ENCODE results near the gene SLC28A1. TPM values are rescaled to one million over a fixed set of nuclear protein-coding genes. Genes with fewer than 3 reads are reported as not detected.
"Not testable (repeated sequence)": the region's sequence is repeated elsewhere in the genome, so short reads cannot be mapped to it uniquely, and the experiment has no call there.

Gene SLC28A1
- total RNA-seq, 2 experiments from 2014 or later: not detected

DNA sequence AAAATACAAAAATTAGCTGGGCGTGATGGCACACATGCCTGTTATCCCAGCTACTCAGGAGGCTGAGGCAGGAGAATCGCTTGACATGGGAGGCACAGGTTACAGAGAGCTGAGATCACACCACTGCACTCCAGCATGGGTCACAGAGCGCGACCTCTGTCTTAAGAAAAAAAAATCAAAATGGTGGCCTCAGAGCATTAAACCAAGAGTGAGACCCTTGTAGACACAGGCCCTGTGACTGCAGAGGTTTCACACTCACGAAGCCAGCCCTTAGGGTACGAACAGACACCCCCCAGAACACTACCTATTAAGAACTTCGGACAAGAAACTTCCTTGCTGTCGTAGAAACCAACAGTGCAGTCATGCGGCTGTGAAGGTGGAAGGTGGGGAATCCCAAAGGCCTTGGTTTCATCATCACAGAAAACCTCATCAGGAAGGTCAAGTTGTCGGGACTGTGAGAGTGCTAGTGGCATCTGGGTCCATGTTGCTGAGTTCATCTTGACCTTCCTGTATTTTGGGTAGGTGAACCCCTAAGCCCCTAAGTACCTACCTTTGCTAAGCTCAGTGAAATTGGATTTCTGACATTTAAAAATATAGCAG lies 92.4 kb downstream of the SLC28A1 start:
- Mint-ChIP-seq H3K4me3 (no peak overlapping the region), H3K27ac (no peak overlapping the region), H3K9me3 (no peaks in the 10 kb centered on the region), H3K4me1 (ENCODE audit: low read depth) (peaks cover 7% of the 10 kb centered on the region), H3K27me3 (peaks cover 3% of the 10 kb centered on the region), H3K36me3 (no peaks in the 10 kb centered on the region)
- POLR2A ChIA-PET: no interaction called here
- intact Hi-C loops (cut with micrococcal nuclease): no loop called here
- no peak for DNase-seq
- CTCF ChIA-PET: no interaction called here

DNA sequence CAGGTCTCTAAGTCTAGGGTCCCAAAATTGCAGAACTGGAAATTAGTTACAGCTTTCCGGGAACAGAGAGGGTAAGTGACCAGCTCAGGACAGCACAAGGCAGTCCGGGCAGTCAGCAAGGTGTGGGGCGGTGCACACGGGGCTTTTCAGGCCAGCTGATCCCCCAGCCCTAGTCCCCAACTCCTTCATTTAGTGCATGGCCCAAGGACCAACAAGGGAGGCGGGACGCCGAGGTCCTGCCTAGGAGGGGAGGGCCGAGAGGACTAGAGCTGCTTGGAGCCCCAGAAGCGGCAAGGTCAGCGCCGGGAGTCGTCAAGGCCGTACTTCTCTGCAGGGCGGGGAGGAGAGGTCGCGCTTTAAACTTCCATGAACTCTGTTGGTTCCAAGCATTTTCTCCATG lies 95.2 kb downstream of the SLC28A1 start:
- Mint-ChIP-seq H3K4me3 (peak overlapping the region; percentile 90), H3K27me3 (no peaks in the 10 kb centered on the region), H3K36me3 (peaks cover 2% of the 10 kb centered on the region), H3K9me3 (no peaks in the 10 kb centered on the region), H3K27ac (no peak overlapping the region), H3K4me1 (ENCODE audit: low read depth) (peaks cover 25% of the 10 kb centered on the region)
- ChIA-PET POLR2A (interaction anchor here (1.3 to 3.9 kb wide), 3 partner anchors 12 to 263 kb away, joined by 3 to 21 read pairs (median 5); partner anchors contain the start of gene SEC11A), CTCF (interaction anchor here (0.8 to 2.7 kb wide), 5 partner anchors 66 to 409 kb away, joined by 3 to 20 read pairs (median 8); no protein-coding TSS in a partner anchor)
- intact Hi-C loops (cut with micrococcal nuclease): loop anchor here (2.0 to 10.0 kb wide), 9 partner anchors 51 to 818 kb away; partner anchors contain the start of genes AKAP13 and ZNF592
- DNase-seq: no peak

DNA sequence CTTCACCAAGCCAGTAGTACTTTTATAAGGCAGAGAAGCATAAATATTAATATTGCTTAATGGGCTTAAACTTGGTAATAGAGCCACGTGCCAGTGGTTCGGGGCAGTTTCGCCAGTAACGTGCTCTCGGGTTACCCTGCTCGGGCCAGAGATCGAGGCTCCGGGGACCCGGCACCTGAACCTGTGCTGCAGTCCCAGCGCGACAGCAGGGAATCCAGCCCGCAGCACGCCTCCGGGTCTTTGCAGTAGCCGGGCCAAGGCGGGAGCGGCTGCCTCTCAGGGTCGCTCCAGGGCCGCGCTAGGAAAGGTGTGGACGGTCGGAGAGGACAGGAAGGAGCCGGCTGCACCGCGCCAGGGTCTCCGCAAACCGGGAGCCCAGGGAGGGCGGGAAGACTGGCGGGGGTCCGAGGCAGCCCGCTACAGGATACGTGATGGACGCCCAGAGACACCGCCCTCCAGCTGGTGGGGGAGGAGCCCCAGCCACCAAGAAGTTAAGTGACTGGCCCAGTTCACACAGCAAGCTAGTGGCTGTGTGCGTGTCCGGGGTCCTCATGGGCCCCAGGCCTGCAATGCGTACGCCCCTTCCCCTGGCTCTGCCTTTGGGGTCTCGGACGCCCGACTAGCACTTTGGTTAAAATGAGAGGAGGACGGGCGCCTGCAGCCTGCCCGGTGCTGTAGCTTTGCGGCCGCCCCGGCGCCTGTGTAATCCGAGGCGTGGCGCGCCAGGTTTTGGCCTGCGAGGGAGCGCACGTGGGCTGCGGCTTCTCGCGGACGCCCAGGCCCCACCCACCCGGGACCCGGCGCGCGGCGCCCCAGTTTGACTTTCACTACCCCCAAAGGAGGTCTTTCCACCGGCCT lies 96.0 kb downstream of the SLC28A1 start:
- intact Hi-C loops (cut with micrococcal nuclease): loop anchor here (1.0 to 10.0 kb wide), 10 partner anchors 50 to 817 kb away; partner anchors contain the start of genes AKAP13 and ZNF592
- ChIA-PET POLR2A (interaction anchor here (0.8 to 3.9 kb wide), 10 partner anchors 11 to 400 kb away, joined by 3 to 21 read pairs (median 4); partner anchors contain the start of genes AKAP13, SEC11A and WDR73), CTCF (interaction anchor here (0.8 to 2.7 kb wide), 7 partner anchors 10 to 410 kb away, joined by 3 to 20 read pairs (median 4); no protein-coding TSS in a partner anchor)
- H3K9me3 Mint-ChIP-seq: no peaks in the 10 kb centered on the region
- peaks cover 32% of the 10 kb centered on the region for H3K4me1 Mint-ChIP-seq (ENCODE audit: low read depth)
- peak; percentile 89 for DNase-seq
- H3K4me3 Mint-ChIP-seq: peak overlapping the region; percentile 90
- no peaks in the 10 kb centered on the region for H3K27me3 Mint-ChIP-seq
- peaks cover 2% of the 10 kb centered on the region for H3K36me3 Mint-ChIP-seq
- peak overlapping the region; percentile 92 for H3K27ac Mint-ChIP-seq

DNA sequence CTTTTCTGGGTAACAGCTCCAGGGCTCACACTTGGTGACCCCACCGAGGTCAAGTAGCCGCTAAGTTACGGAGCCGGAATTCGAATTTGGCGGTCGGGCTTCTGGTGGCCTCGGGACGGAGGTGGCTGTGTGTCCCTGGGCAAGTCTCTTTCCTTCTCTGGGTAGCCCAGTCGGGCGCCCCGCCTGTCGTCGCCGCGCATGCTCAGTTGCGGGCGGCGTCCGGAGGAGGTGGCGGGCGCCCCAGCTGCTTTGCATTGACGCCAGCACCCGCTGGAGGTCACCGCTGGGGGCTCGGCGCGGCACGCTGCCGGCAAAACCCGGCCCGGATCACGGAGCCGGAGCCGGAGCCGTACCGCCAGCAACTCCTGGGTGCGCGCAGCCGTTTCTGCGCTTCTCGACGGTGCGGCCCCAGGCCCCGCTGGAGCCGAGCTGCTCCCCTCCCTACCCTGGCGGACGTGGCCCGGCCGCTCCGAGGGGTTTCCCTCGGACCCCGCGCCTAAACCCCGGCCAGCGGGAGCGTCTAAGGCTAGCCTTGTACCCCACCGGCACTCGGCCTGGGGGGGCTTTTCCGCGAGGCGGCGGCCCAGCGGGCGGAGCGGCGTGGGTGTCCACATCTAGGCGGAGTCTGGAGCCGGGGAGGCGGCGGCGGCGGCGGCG lies 96.7 kb downstream of the SLC28A1 start:
- H3K4me1 Mint-ChIP-seq (ENCODE audit: low read depth): peaks cover 37% of the 10 kb centered on the region
- no peaks in the 10 kb centered on the region for H3K27me3 Mint-ChIP-seq
- H3K27ac Mint-ChIP-seq: peak overlapping the region; percentile 92
- POLR2A ChIA-PET: interaction anchor here (0.8 to 3.9 kb wide), 10 partner anchors 10 to 399 kb away, joined by 3 to 21 read pairs (median 4); partner anchors contain the start of genes AKAP13, SEC11A and WDR73
- intact Hi-C loops (cut with micrococcal nuclease): loop anchor here (1.0 to 10.0 kb wide), 10 partner anchors 50 to 816 kb away; partner anchors contain the start of genes AKAP13 and ZNF592
- peak; percentile 97 for DNase-seq
- CTCF ChIA-PET: interaction anchor here (1.1 to 2.7 kb wide), 6 partner anchors 10 to 410 kb away, joined by 3 to 20 read pairs (median 6); no protein-coding TSS in a partner anchor
- H3K36me3 Mint-ChIP-seq: peaks cover 2% of the 10 kb centered on the region
- H3K4me3 Mint-ChIP-seq: peak overlapping the region; percentile 90
- H3K9me3 Mint-ChIP-seq: no peaks in the 10 kb centered on the region

DNA sequence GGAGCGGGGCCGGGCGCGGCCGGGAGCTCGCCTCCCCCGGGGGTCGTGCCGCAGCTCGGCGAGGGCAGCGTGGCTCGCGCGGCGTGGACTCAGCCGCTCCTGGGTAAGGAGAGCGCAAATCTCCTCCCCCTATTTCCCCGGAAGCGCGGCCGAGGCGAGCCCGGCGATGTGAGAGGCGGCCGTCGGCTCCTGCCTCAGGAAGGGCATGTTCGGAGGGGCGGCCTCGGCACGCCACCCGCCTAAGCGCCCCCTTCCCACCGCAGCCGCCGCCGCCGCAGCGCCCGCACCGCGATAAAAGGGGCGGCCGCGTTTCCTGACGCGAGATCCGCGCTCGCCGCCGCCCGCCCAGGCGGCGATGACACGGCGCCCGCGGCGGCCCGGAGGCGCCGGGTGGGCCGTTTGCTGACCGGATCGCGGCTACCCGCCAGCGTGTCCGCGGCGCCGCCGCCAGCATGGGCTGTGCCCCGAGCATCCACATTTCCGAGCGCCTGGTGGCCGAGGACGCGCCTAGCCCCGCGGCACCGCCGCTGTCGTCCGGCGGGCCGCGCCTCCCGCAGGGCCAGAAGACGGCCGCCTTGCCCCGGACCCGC lies 97.3 kb downstream of the SLC28A1 start, which contains the start of gene PDE8A:
Gene PDE8A, plus strand, starts transcription at position 146 of the 590 bp plus-strand sequence. Its CDS starts 307 bp downstream, at position 453.
- Mint-ChIP-seq H3K27me3 (no peaks in the 10 kb centered on the region), H3K4me1 (ENCODE audit: low read depth) (peaks cover 43% of the 10 kb centered on the region), H3K36me3 (peaks cover 2% of the 10 kb centered on the region), H3K9me3 (no peaks in the 10 kb centered on the region), H3K27ac (peak within 1 kb of the TSS; percentile 93), H3K4me3 (peak within 1 kb of the TSS; percentile 96)
- intact Hi-C loops (cut with micrococcal nuclease): loop anchor here (1.0 to 10.0 kb wide), 11 partner anchors 10 to 815 kb away; partner anchors contain the start of genes AKAP13 and ZNF592
- CTCF ChIA-PET: interaction anchor here (2.1 to 2.7 kb wide), 3 partner anchors 63 to 411 kb away, joined by 8 to 20 read pairs (median 12); no protein-coding TSS in a partner anchor
- POLR2A ChIA-PET: interaction anchor here (0.5 to 3.9 kb wide), 7 partner anchors 10 to 399 kb away, joined by 3 to 21 read pairs (median 4); partner anchors contain the start of gene AKAP13
- DNase-seq: peak; percentile 68

DNA sequence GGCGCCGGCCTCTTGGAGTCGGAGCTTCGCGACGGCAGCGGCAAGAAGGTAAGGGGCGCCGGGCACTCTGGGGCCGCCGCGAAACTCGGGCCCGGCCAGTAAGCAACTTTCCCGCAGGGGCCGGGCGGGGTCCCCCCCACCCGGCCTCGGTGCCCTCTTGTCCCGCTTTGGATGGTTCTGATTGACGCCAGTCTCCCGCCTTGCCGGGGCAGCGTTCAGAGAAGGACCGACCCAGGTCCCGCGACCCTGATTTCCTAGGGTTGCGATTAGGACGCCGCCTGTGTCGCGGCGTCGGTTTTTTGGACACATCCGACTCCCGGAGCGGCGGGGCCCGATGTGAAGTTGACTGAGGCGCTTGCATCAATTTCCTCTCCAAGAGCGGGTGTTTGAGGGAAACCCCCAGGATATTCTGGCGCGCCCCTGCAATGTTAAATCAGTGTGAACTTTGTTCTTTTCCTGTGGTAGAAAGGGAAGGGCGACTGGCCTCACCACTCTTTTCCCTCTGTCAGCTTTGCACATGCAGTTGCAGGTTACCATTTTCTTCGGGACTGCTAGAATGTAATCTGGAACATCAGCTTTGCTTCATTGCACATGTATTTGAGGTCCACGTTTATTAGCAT lies 97.9 kb downstream of the SLC28A1 start:
- ChIA-PET CTCF (no interaction called here), POLR2A (interaction anchor here (0.5 to 3.9 kb wide), 2 partner anchors 9 to 246 kb away, joined by 3 to 21 read pairs; no protein-coding TSS in a partner anchor)
- Mint-ChIP-seq H3K27ac (peak overlapping the region; percentile 93), H3K4me1 (ENCODE audit: low read depth) (peaks cover 46% of the 10 kb centered on the region), H3K27me3 (no peaks in the 10 kb centered on the region), H3K4me3 (peak overlapping the region; percentile 96), H3K36me3 (peaks cover 2% of the 10 kb centered on the region), H3K9me3 (no peaks in the 10 kb centered on the region)
- intact Hi-C loops (cut with micrococcal nuclease): loop anchor here (1.0 to 10.0 kb wide), 8 partner anchors 10 to 815 kb away; partner anchors contain the start of genes AKAP13 and ZNF592
- DNase-seq: peak; percentile 79

DNA sequence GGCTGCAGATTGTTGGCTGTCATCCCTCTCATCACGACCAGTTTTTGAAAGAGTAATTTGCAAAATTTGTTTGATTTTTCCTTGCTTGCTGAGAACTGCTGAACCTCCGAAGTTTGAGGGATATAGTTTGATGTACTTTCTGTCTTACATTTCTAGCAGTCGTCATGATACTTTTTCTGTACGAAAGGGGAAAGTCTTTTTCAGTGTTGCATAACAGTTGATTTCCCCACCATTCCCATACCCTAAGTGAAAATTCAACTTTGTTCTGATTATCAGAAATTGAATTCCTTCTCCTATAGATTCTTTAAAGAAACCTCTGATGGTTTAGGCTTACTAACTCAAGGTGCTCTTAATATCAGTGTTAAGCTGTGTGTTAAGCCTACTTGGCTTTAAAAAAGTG lies 98.8 kb downstream of the SLC28A1 start:
- Mint-ChIP-seq H3K27me3 (no peaks in the 10 kb centered on the region), H3K36me3 (peaks cover 2% of the 10 kb centered on the region), H3K27ac (no peak overlapping the region), H3K4me1 (ENCODE audit: low read depth) (peaks cover 54% of the 10 kb centered on the region), H3K9me3 (no peaks in the 10 kb centered on the region), H3K4me3 (peak overlapping the region; percentile 96)
- intact Hi-C loops (cut with micrococcal nuclease): loop anchor here (5.0 to 10.0 kb wide), 7 partner anchors 221 to 814 kb away; partner anchors contain the start of genes AKAP13 and ZNF592
- ChIA-PET POLR2A (interaction anchor here (3.9 kb wide), 1 partner anchor 8 kb away, joined by 21 read pairs; no protein-coding TSS in a partner anchor), CTCF (interaction anchor here (0.9 to 1.0 kb wide), 2 partner anchors 9 to 61 kb away, joined by 3 to 4 read pairs; no protein-coding TSS in a partner anchor)
- DNase-seq: no peak

DNA sequence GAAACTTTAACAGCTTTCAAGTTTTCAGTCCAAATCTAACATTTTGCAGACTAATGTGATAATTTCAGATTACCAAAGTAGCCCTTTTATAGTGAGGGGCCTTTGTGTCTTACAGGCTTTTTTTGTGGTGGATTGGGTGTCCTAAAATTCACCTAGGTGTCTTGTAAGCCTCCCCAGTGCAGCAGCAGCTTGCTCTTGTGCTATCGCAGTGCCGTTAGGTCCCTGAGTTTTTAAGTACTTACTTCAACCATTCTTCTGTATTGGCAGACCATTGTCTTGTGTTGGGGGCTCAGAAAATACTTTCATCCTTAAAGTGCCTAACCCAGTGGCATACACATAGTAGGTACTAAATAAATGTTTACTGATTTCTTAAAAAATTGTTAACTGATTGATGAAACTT lies 99.2 kb downstream of the SLC28A1 start:
- intact Hi-C loops (cut with micrococcal nuclease): loop anchor here (5.0 to 10.0 kb wide), 7 partner anchors 221 to 814 kb away; partner anchors contain the start of genes AKAP13 and ZNF592

DNA sequence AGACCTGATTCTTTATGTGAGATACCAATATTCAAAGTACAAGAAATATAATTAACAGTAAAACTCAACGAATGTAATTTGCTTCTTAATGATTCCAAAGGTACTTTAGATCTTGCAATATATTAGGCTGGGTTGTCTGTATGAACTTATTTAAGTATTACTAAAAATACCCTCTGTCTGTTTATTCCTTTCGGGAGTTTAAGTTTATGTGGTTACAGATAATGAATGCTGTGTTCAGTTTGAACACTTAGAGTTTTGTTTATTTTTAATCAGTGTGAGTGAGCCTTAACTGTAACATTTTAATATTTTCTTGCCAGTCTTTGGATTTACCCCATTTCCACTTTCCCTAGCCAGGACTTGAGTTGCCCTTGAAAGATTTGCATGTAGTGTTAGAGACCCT lies 100.7 kb downstream of the SLC28A1 start:
- peak overlapping the region; percentile 28 for H3K27ac Mint-ChIP-seq
- DNase-seq: no peak
- peaks cover 62% of the 10 kb centered on the region for H3K4me1 Mint-ChIP-seq (ENCODE audit: low read depth)
- H3K4me3 Mint-ChIP-seq: no peak overlapping the region
- POLR2A ChIA-PET: no interaction called here
- intact Hi-C loops (cut with micrococcal nuclease): loop anchor here (10.0 kb wide), 3 partner anchors 400 to 720 kb away; partner anchors contain the start of gene AKAP13
- CTCF ChIA-PET: no interaction called here
- H3K27me3 Mint-ChIP-seq: no peaks in the 10 kb centered on the region
- no peaks in the 10 kb centered on the region for H3K9me3 Mint-ChIP-seq
- peaks cover 2% of the 10 kb centered on the region for H3K36me3 Mint-ChIP-seq

More for the DNA sequence above, 99.2 kb downstream of the SLC28A1 start:
- H3K36me3 Mint-ChIP-seq: peaks cover 2% of the 10 kb centered on the region
- H3K4me3 Mint-ChIP-seq: peak overlapping the region; percentile 96
- POLR2A ChIA-PET: interaction anchor here (3.9 kb wide), 1 partner anchor 8 kb away, joined by 21 read pairs; no protein-coding TSS in a partner anchor
- H3K9me3 Mint-ChIP-seq: no peaks in the 10 kb centered on the region
- no peaks in the 10 kb centered on the region for H3K27me3 Mint-ChIP-seq
- CTCF ChIA-PET: interaction anchor here (0.9 to 1.0 kb wide), 2 partner anchors 8 to 60 kb away, joined by 3 to 4 read pairs; no protein-coding TSS in a partner anchor
- no peak overlapping the region for H3K27ac Mint-ChIP-seq
- H3K4me1 Mint-ChIP-seq (ENCODE audit: low read depth): peaks cover 59% of the 10 kb centered on the region
- no peak for DNase-seq

DNA sequence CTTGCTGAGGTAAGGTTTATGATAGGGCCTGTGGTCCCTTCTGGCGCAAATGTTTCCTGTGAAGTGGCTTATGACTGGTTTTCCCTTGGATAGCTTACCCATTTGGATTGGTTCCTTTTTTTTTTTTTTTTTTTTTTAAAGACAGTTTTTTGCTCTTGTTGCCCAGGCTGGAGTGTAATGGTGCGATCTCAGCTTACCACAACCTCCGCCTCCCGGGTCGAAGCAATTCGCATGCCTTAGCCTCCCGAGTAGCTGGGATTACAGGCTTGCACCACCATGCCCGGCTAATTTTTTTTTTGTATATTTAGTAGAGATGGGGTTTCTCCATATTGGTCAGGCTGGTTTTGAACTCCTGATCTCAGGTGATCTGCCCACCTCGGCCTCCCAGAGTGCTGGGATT lies 102.9 kb downstream of the SLC28A1 start:
- CTCF ChIA-PET: interaction anchor here (1.0 kb wide), 1 partner anchor 416 kb away, joined by 3 read pairs; no protein-coding TSS in a partner anchor
- intact Hi-C loops (cut with micrococcal nuclease): loop anchor here (10.0 kb wide), 3 partner anchors 397 to 717 kb away; partner anchors contain the start of gene AKAP13

More for the DNA sequence above, 102.9 kb downstream of the SLC28A1 start:
- H3K9me3 Mint-ChIP-seq, H3K27ac Mint-ChIP-seq, H3K4me3 Mint-ChIP-seq, DNase-seq, H3K36me3 Mint-ChIP-seq, H3K27me3 Mint-ChIP-seq: not testable (repeated sequence)
- peaks cover 82% of the 10 kb centered on the region for H3K4me1 Mint-ChIP-seq (ENCODE audit: low read depth)
- POLR2A ChIA-PET: interaction anchor here (1.0 kb wide), 1 partner anchor 35 kb away, joined by 3 read pairs; no protein-coding TSS in a partner anchor
